DOHH2 (cell line): ENCODE data around the gene SHROOM1.

Experiments used
- H3F3A ChIP-seq: fragments of 200-600 bp; sonication (generic), shearing (Covaris generic); 2 replicates; pipeline ENCODE4 v1.6.0; 2016; ENCODE audit warnings: antibody characterized with exemption, mild to moderate bottlenecking; ENCODE audit not compliant: control insufficient read depth, insufficient read depth
- H3K27ac ChIP-seq: fragments of 200-600 bp; sonication (generic); 2 replicates; pipeline ENCODE4 v1.5.1; 2014; ENCODE audit warnings: low read depth, mild to moderate bottlenecking, low read length, moderate library complexity
- H3K27me3 ChIP-seq: fragments of 200-600 bp; sonication (generic); 2 replicates; pipeline ENCODE4 v1.6.1; 2014; ENCODE audit warnings: mild to moderate bottlenecking, low read length, mixed read lengths; ENCODE audit not compliant: control insufficient read depth
- H3K36me3 ChIP-seq: fragments of 200-600 bp; sonication (generic); 2 replicates; pipeline ENCODE4 v1.6.1; 2014; ENCODE audit warnings: mild to moderate bottlenecking, low read length, moderate library complexity, mixed read lengths; ENCODE audit not compliant: control insufficient read depth
- H3K4me1 ChIP-seq: fragments of 200-600 bp; sonication (generic); 2 replicates; pipeline ENCODE4 v1.6.1; 2014; ENCODE audit warnings: mild to moderate bottlenecking, low read length, mixed read lengths; ENCODE audit not compliant: control insufficient read depth
- H3K4me2 ChIP-seq: fragments of 200-600 bp; sonication (generic); 2 replicates; pipeline ENCODE4 v1.6.0; 2014; ENCODE audit warnings: mild to moderate bottlenecking, low read length, moderate library complexity
- H3K4me3 ChIP-seq: fragments of 200-600 bp; sonication (generic); 2 replicates; pipeline ENCODE4 v1.5.1; 2014; ENCODE audit warnings: mild to moderate bottlenecking, low read length, mixed read lengths
- H3K79me2 ChIP-seq: fragments of 200-600 bp; sonication (generic); 2 replicates; pipeline ENCODE4 v1.6.1; 2014; ENCODE audit warnings: mild to moderate bottlenecking, low read length, mixed read lengths; ENCODE audit not compliant: control insufficient read depth
- H3K9me2 ChIP-seq: fragments of 200-600 bp; sonication (generic); replicated peaks from 2 replicates; pipeline ENCODE4 v1.6.1; 2014; ENCODE audit warnings: mild to moderate bottlenecking, low read length, mixed read lengths; ENCODE audit not compliant: control insufficient read depth
- H3K9me3 ChIP-seq: fragments of 200-600 bp; sonication (generic); 2 replicates; pipeline ENCODE4 v1.6.1; 2014; ENCODE audit warnings: antibody characterized with exemption, low read length, mixed read lengths; ENCODE audit not compliant: control insufficient read depth, insufficient read depth
- H4K20me1 ChIP-seq: fragments of 200-600 bp; sonication (generic); 2 replicates; pipeline ENCODE4 v1.6.0; 2014; ENCODE audit warnings: low read depth, mild to moderate bottlenecking, antibody characterized with exemption, low read length, moderate library complexity; ENCODE audit not compliant: control insufficient read depth, insufficient read depth
- EZH2phosphoT487 ChIP-seq: fragments of 200-600 bp; sonication (generic); IDR thresholded peaks from 2 replicates; pipeline ENCODE4 v1.6.1; 2017; ENCODE audit warnings: borderline replicate concordance, mild to moderate bottlenecking, antibody characterized with exemption, low read length, moderate library complexity, mixed read lengths
- TF ChIP-seq, protein P1 (sequence below): fragments of 200-600 bp; sonication (generic); IDR thresholded peaks from one replicate; pipeline ENCODE4 v1.5.1; 2014; ENCODE audit warnings: antibody characterized with exemption, mild to moderate bottlenecking, low read depth, low read length; ENCODE audit not compliant: poor library complexity, severe bottlenecking

SHROOM1 gene

DNA sequence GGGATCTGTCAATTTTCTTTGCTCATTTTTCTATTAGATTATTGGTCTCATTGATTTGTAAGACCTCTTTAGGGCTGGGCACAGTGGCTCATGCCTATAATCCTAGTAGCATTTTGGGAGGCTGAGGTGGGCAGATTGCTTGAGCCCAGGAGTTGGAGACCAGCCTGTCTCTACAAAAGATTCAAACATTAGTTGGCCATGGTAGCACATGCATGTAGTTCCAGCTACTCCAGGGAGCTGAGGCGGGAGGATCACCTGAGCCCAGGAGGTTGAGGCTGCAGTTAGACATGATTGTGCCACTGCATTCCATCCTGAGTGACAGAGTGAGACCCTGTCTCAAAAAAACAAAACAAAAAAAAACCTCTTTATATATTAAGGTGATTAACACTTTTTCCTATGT is 6.4 kb upstream of the SHROOM1 start:
- Histone ChIP-seq H3F3A (no peaks in the 10 kb centered on the region), H3K27ac (no peak overlapping the region), H3K9me3 (no peaks in the 10 kb centered on the region), H3K4me1 (peaks cover 9% of the 10 kb centered on the region), H3K4me2 (no peak overlapping the region), H3K36me3 (no peaks in the 10 kb centered on the region), H3K27me3 (no peaks in the 10 kb centered on the region), H3K79me2 (no peaks in the 10 kb centered on the region), H4K20me1 (no peaks in the 10 kb centered on the region), H3K9me2 (no peaks in the 10 kb centered on the region), H3K4me3 (no peak overlapping the region)
- TF ChIP-seq EZH2phosphoT487 = no peak
- TF ChIP-seq, protein P1, sequence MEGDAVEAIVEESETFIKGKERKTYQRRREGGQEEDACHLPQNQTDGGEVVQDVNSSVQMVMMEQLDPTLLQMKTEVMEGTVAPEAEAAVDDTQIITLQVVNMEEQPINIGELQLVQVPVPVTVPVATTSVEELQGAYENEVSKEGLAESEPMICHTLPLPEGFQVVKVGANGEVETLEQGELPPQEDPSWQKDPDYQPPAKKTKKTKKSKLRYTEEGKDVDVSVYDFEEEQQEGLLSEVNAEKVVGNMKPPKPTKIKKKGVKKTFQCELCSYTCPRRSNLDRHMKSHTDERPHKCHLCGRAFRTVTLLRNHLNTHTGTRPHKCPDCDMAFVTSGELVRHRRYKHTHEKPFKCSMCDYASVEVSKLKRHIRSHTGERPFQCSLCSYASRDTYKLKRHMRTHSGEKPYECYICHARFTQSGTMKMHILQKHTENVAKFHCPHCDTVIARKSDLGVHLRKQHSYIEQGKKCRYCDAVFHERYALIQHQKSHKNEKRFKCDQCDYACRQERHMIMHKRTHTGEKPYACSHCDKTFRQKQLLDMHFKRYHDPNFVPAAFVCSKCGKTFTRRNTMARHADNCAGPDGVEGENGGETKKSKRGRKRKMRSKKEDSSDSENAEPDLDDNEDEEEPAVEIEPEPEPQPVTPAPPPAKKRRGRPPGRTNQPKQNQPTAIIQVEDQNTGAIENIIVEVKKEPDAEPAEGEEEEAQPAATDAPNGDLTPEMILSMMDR = no peak

DNA sequence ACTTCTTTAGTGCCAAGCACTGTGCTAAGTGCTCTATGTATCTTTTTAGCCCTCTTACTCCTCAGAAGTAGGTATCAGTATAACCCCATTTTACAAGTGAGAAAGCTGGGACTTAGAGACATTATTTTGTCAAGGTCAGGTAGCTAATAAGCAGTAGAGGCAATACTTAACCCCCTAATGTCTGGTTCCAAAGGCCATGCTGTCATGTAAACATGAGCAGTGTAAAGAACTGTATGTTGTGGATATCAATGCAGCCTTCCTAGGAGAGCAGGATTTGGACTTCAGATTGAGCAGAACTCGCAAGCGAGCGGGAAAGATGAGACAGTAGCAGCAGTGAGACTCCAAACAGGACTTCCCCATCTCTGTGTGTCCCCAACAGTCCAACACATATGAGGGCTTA is 3.6 kb upstream of the SHROOM1 start:
- Histone ChIP-seq H4K20me1 (no peaks in the 10 kb centered on the region), H3K9me3 (no peaks in the 10 kb centered on the region), H3K27ac (no peak overlapping the region), H3K4me2 (no peak overlapping the region), H3K79me2 (no peaks in the 10 kb centered on the region), H3K27me3 (peaks cover 24% of the 10 kb centered on the region), H3K4me3 (no peak overlapping the region), H3K4me1 (peaks cover 13% of the 10 kb centered on the region), H3K36me3 (no peaks in the 10 kb centered on the region), H3F3A (no peaks in the 10 kb centered on the region), H3K9me2 (no peaks in the 10 kb centered on the region)
- TF ChIP-seq EZH2phosphoT487 = no peak
- TF ChIP-seq, protein P1 = no peak

DNA sequence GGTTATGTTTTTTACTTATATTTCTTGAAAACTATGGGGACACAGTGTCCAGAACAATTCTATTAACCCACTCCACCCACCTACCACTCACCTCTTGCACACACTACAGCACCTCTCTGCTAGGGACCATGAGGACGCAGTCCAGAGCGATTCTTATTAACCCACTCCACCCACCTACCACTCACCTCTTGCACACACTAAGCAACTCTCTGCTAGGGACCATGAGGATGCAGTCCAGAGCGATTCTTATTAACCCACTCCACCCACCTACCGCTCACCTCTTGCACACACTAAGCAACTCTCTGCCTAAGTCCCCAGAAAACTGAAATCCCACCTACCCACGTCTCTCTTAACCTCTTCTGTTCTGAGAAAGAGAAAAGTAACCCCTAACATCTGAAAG is 2.2 kb upstream of the SHROOM1 start:
- Histone ChIP-seq H4K20me1 (no peaks in the 10 kb centered on the region), H3K4me2 (no peak overlapping the region), H3F3A (no peaks in the 10 kb centered on the region), H3K79me2 (no peaks in the 10 kb centered on the region), H3K4me1 (peaks cover 11% of the 10 kb centered on the region), H3K9me2 (no peaks in the 10 kb centered on the region), H3K27me3 (peaks cover 39% of the 10 kb centered on the region), H3K36me3 (no peaks in the 10 kb centered on the region), H3K4me3 (no peak overlapping the region), H3K9me3 (no peaks in the 10 kb centered on the region), H3K27ac (no peak overlapping the region)
- no peak for TF ChIP-seq EZH2phosphoT487
- TF ChIP-seq, protein P1 = no peak
